ENCODE results near the gene C1orf141.
"Not testable (repeated sequence)": the region's sequence is repeated elsewhere in the genome, so short reads cannot be mapped to it uniquely, and the experiment has no call there.

The C1orf141 gene

GRCh38 chr1:67094191-67094590 lies 40.6 kb downstream of the C1orf141 start:
- in situ Hi-C loops (cut with HindIII; ENCODE audit: low sequenced_read_pairs) = no loop called here

- in situ Hi-C loops (cut with HindIII; ENCODE audit: low sequenced_read_pairs) = no loop called here
Measured at GRCh38 chr1:67089685-67090208, 45.0 kb downstream of the C1orf141 start.

GRCh38 chr1:67088440-67088839 lies 46.3 kb downstream of the C1orf141 start:
- in situ Hi-C loops (cut with HindIII; ENCODE audit: low sequenced_read_pairs) = no loop called here

- in situ Hi-C loops (cut with HindIII; ENCODE audit: low sequenced_read_pairs) = no loop called here
Measured at GRCh38 chr1:67085326-67085725, 49.4 kb downstream of the C1orf141 start.

DNA sequence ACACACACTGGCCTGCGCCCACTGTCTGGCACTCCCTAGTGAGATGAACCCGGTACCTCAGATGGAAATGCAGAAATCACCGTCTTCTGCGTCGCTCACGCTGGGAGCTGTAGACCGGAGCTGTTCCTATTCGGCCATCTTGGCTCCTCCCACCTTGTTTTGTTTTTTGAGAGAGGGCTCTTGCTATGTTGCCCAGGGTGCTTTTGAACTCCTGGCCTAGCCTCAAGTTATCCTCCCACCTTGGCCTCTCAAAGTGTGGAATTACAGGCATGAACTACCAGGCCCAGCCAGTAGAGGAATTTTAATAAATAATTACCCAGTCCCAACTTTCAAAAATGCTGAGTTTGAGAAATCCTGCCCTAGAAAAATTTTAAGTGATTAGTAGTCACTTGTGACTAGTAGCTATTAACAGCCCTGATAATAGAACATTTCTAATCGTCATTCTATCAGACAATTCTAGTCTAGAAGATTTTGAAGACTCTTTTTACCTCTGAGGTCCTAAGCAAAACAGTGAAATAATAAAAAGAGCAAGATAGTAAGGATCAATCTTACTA lies 49.9 kb downstream of the C1orf141 start:
- in situ Hi-C loops (cut with HindIII; ENCODE audit: low sequenced_read_pairs) = no loop called here

DNA sequence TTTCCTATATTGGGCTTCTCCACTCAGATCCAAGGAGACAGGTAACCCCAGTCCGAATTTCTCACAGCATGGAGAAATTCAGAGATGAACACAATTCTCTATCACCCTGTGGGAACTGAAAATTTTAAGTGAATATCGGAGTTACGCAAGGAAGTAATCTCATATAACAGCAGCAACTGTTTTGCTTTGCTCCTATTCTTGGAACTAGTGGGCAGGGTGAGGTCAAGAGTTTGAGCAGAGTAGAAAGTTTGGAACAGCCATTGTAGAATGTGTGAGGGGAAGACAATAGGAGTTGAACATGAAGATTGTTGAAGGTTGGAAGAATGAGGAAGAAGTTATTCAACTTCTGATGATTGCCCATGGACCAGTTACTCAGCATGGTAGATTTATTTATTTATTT lies 56.5 kb downstream of the C1orf141 start:
- in situ Hi-C loops (cut with HindIII; ENCODE audit: low sequenced_read_pairs) = no loop called here

DNA sequence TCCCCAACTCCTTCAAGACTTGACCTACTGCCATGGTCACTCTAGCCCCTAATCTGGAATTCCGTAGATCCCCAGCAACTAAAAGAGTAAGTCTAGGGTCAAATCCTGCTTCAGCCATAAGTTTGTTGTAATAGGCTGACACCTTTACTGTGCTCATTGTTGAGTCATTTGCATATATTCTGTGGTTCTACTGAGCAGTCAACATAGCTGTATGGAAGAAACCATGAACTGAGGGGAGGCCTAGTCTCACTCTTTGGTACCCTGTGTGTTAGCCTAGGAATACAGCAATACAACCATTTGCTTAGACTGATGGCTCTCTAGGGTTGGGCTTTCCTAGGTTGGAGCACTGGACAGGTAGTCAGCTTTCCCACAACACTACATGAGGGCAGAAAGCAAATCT lies 57.2 kb downstream of the C1orf141 start:
- in situ Hi-C loops (cut with HindIII; ENCODE audit: low sequenced_read_pairs) = no loop called here

GRCh38 chr1:67072749-67073148 lies 62.0 kb downstream of the C1orf141 start:
- in situ Hi-C loops (cut with HindIII; ENCODE audit: low sequenced_read_pairs) = no loop called here

- in situ Hi-C loops (cut with HindIII; ENCODE audit: low sequenced_read_pairs) = not testable (repeated sequence)
Measured at GRCh38 chr1:67067655-67068054, 67.1 kb downstream of the C1orf141 start.

DNA sequence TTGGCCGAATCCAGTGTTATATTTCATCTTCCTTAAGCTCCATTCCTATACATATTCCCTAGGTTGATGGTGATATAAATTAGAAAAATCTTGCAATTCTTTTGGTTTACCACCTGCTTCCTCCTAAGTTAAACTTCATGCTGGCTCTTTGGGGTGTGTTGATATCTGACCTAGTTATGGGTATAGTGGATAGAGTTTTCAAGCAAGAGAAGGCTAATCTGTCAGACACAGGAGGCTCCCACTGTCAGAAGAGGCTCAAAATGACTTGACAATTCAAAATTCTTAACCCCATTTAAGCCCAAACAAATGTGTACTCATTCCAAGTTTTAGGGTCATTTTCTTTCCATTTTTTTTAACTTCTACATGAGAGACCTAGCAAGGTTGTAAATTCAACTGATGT lies 72.4 kb downstream of the C1orf141 start:
- in situ Hi-C loops (cut with HindIII; ENCODE audit: low sequenced_read_pairs) = no loop called here

DNA sequence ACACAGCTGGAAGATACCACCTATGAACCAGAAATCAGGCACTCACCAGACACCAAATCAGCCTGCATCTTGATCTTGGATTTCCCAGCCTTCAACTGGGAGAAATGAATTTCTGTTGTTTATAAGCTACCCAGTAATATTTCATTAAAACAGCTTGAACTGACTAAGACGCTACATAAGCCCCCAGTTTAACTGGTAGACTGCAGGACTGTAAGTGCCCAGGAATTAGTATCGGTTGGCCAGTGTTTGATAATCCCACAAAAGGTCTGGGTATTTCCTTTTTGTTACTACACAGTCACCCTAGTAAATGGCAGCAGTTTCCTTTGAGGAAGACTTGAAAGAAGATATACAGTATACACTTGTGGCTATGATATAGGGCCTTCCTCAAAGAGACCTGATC lies 73.5 kb downstream of the C1orf141 start:
- in situ Hi-C loops (cut with HindIII; ENCODE audit: low sequenced_read_pairs) = no loop called here

DNA sequence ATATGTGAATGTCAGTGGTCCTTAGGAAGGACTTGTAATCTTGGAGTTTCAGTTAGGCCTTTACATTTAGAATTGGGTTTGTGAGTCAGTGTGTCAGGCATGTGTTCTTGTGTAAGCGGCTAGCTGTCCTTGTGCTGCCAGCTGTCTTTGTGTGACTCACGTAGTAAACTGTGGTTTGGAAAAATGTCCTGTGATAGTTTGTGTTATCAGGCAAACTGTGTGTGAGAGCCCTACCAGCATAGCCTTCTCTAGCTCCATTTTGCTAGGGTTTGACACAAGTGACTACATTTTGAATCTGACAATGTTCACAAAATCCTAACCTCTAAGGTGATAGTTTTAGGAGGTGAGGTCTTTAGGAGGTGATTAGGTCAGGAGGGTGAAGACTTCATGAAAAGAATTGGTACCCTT lies 74.0 kb downstream of the C1orf141 start:
- in situ Hi-C loops (cut with HindIII; ENCODE audit: low sequenced_read_pairs) = no loop called here

GRCh38 chr1:67059346-67059745 lies 75.4 kb downstream of the C1orf141 start:
- in situ Hi-C loops (cut with HindIII; ENCODE audit: low sequenced_read_pairs) = no loop called here

GRCh38 chr1:67058761-67059160 lies 76.0 kb downstream of the C1orf141 start:
- in situ Hi-C loops (cut with HindIII; ENCODE audit: low sequenced_read_pairs) = no loop called here

DNA sequence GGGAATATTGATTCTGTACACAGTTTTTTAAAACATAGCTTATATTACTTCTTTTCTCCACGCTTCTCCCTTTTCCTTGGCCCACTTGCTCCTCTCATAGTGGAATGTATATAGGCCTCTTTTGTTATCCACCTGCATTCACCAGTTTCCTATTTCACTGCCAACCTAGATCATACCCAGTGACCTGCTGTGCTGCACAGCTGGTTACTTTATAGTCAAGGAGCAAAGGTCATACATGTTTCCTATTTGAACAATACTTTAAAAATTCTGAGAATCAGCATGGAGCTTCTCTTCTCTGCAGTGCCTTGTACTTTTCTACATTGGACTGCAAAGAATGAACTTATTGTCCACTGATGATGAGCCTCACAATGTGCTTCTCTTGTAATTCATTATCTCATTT lies 76.5 kb downstream of the C1orf141 start:
- in situ Hi-C loops (cut with HindIII; ENCODE audit: low sequenced_read_pairs) = no loop called here

GRCh38 chr1:67053785-67054772 lies 80.7 kb downstream of the C1orf141 start, which contains the start of gene SLC35D1:
Gene SLC35D1, minus strand, starts transcription at chr1:67054148. Its CDS starts 135 bp downstream, at chr1:67054013.
- in situ Hi-C loops (cut with HindIII; ENCODE audit: low sequenced_read_pairs) = no loop called here

DNA sequence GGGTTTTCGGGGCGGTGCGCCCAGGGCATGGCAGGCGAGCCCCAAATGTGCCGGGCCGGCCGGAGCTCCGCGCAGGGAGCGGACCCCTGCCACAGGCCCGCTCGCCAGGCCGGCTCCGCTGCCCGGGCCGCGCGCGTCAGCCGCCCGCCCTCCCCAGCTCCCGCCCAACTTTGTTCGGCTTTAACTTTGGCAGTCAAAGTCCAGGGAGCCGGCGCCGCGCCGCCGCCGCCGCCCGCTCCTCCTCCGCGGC lies 81.3 kb downstream of the C1orf141 start:
- in situ Hi-C loops (cut with HindIII; ENCODE audit: low sequenced_read_pairs) = no loop called here

DNA sequence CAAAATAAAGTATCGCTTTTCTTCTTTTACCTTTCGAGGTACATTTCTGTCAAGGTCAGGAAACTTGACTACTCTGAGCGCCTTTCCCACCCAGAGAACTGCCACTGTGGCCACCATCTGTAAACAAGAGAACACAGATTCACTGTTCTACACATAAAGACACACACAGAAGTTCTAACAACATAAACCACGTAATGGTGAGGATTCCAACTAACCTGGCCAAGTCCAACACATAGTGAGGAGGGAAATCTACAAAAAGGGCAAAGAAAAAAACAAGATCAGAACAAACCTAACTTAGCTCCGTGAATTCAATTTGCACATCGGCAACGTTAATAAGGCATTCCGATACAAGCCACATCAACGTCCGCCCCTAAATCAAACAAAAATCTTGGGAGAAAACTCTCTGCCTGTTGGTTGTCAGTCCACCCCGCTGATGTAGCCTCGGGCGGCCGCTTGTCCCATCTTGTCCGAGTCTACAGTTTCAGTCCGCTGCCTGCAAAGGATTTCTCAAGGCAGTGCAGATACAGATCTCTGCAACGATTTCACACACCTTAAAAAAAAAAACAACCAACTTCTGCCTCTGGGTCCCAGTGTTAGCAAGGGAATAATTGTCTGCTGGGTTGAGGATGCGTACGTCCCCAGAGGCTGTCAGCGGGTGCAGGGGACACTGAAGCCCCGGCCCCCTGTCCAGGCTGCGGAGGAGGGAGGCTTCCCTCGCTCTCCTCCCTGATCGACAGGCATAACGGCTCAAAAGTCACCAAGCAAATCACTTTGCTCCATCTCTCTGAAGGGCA lies 81.8 kb downstream of the C1orf141 start:
- in situ Hi-C loops (cut with HindIII; ENCODE audit: low sequenced_read_pairs) = no loop called here

DNA sequence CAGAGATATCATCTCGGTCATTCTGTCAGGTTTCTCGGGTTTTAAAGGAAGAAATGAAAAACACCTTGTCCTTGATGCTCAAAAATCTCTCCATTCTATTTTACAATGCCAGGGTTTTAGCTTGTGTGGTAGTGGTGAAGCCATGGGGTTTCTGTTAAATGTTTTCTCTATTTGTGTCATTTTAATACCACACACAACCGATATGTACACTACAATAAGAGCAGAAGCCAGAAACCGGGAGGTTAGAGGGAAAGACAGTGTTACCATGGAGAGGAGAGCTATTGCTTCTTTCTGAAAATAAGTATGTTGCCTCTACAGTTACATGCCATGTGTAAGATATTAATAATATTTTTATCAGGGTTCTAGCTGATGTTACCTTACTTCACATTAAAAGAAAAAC lies 83.6 kb downstream of the C1orf141 start:
- in situ Hi-C loops (cut with HindIII; ENCODE audit: low sequenced_read_pairs) = no loop called here

GRCh38 chr1:67044631-67045270 lies 90.0 kb downstream of the C1orf141 start:
- in situ Hi-C loops (cut with HindIII; ENCODE audit: low sequenced_read_pairs) = no loop called here

GRCh38 chr1:67043366-67043765 lies 91.4 kb downstream of the C1orf141 start:
- in situ Hi-C loops (cut with HindIII; ENCODE audit: low sequenced_read_pairs) = no loop called here
